IMR-90 (cell line): ENCODE data around the gene EXOC6B.

Source experiments
- CEBPB ChIP-seq: IDR thresholded peaks from 2 replicates; pipeline ENCODE4 v1.6.1; 2012; ENCODE audit warnings: low read depth, low read length, improper control_type of control experiment
- CTCF ChIP-seq: conservative IDR thresholded peaks from 2 replicates; pipeline ENCODE4 v1.5.1; 2012; ENCODE audit warnings: mild to moderate bottlenecking, low read depth, low read length, improper control_type of control experiment
- ELK1 ChIP-seq: fragments of 150-350 bp; IDR thresholded peaks from 2 replicates; pipeline ENCODE4 v1.6.1; 2016; ENCODE audit warnings: low read depth, mild to moderate bottlenecking, low read length, moderate library complexity, borderline replicate concordance
- MAFK ChIP-seq: IDR thresholded peaks from 2 replicates; pipeline ENCODE4 v1.6.1; 2012; ENCODE audit warnings: low read depth, low read length, improper control_type of control experiment
- MAZ ChIP-seq: IDR thresholded peaks from 2 replicates; pipeline ENCODE4 v1.6.1; 2012; ENCODE audit warnings: low read depth, mild to moderate bottlenecking, low read length, improper control_type of control experiment, moderate library complexity, borderline replicate concordance
- MXI1 ChIP-seq: IDR thresholded peaks from 2 replicates; pipeline ENCODE4 v1.6.1; 2012; ENCODE audit warnings: low read depth, mild to moderate bottlenecking, low read length, moderate library complexity, borderline replicate concordance
- POLR2A ChIP-seq: IDR thresholded peaks from 2 replicates; pipeline ENCODE4 v1.6.1; 2012; ENCODE audit warnings: mild to moderate bottlenecking, low read depth, low read length
- RAD21 ChIP-seq: IDR thresholded peaks from 2 replicates; pipeline ENCODE4 v1.6.1; 2012; ENCODE audit warnings: low read length, improper control_type of control experiment
- RCOR1 ChIP-seq: IDR thresholded peaks from 2 replicates; pipeline ENCODE4 v1.6.1; 2012; ENCODE audit warnings: mild to moderate bottlenecking, low read length, improper control_type of control experiment; ENCODE audit not compliant: insufficient replicate concordance
- SMC3 ChIP-seq: fragments of 150-350 bp; IDR thresholded peaks from 2 replicates; pipeline ENCODE4 v1.6.1; 2016; ENCODE audit warnings: low read depth, mild to moderate bottlenecking, antibody characterized with exemption, low read length, moderate library complexity
- USF2 ChIP-seq: fragments of 150-350 bp; IDR thresholded peaks from 2 replicates; pipeline ENCODE4 v1.6.1; 2017; ENCODE audit warnings: mild to moderate bottlenecking, antibody characterized with exemption, low read length, low read depth

- no peak for TF ChIP-seq MXI1
- TF ChIP-seq MAZ: no peak
- no peak for TF ChIP-seq POLR2A
- no peak for TF ChIP-seq CTCF
- TF ChIP-seq RCOR1: no peak
- TF ChIP-seq USF2: no peak
- TF ChIP-seq ELK1: no peak
- TF ChIP-seq RAD21: no peak
- no peak for TF ChIP-seq CEBPB
- TF ChIP-seq SMC3: no peak
- no peak for TF ChIP-seq MAFK
These were observed 255.4 kb downstream of the EXOC6B start for GRCh38 chr2:72570413-72570812.
